ENCODE measurements around the gene DUSP10. TPM values are rescaled to one million over a fixed set of nuclear protein-coding genes. Genes with fewer than 3 reads are reported as not detected.
A peak's percentile ranks its signal among the peaks of the same experiment; 100 is the strongest.

Gene DUSP10
- total and polyA plus RNA-seq, 8 donors = 1.0 to 50.0 (median 3.0) TPM

GRCh38 chr1:221740993-221741702 is 741 bp downstream of the DUSP10 start:
- Histone ChIP-seq H3K27ac (peak overlapping the region; percentile 85 to 100 (median 98)), H3K27me3 (no peaks in the 10 kb centered on the region), H3K9me3 (no peaks in the 10 kb centered on the region), H3K36me3 (peaks cover 0 to 15% (median 0%) of the 10 kb centered on the region in 4 donors), H3K4me3 (peak overlapping the region; percentile 62 to 75 (median 71)), H3K4me1 (peaks cover 4 to 50% (median 30%) of the 10 kb centered on the region in 4 donors)
- TF ChIP-seq POLR2A (IDR thresholded peaks at IDR 0.05) (no peak), CTCF (IDR thresholded peaks at IDR 0.05) (no peak), POLR2AphosphoS5 (IDR thresholded peaks at IDR 0.05) (no peak), EP300 (IDR thresholded peaks at IDR 0.05) (no peak)
- DNase-seq = peak in 1 of 2 donors; percentile 65
- intact Hi-C loops (cut with DNase I; ENCODE audit: low total_unique reads) = no loop called here
- WGBS, 5 donors = 0 to 1% (median 1%) methylated on average over 36 of the region's 36 CpGs

- Histone ChIP-seq H3K27ac (peak overlapping the region in 4 of 5 donors; percentile 96 to 100 (median 98)), H3K36me3 (peaks cover 0 to 15% (median 0%) of the 10 kb centered on the region in 4 donors), H3K4me3 (peak overlapping the region; percentile 62 to 75 (median 71)), H3K9me3 (no peaks in the 10 kb centered on the region), H3K4me1 (peaks cover 4 to 56% (median 30%) of the 10 kb centered on the region in 4 donors), H3K27me3 (no peaks in the 10 kb centered on the region)
- WGBS, 5 donors = 20 to 25% (median 22%) methylated on average over 11 of the region's 11 CpGs
- TF ChIP-seq CTCF (IDR thresholded peaks at IDR 0.05) = no peak
- TF ChIP-seq EP300 (IDR thresholded peaks at IDR 0.05) = no peak
- intact Hi-C loops (cut with DNase I; ENCODE audit: low total_unique reads) = no loop called here
- no peak for DNase-seq
These were observed 1.4 kb downstream of the DUSP10 start for GRCh38 chr1:221740369-221740992.

GRCh38 chr1:221739677-221740025 is 2.2 kb downstream of the DUSP10 start:
- intact Hi-C loops (cut with DNase I; ENCODE audit: low total_unique reads) = no loop called here
- DNase-seq = no peak

More at GRCh38 chr1:221739677-221740025, 2.2 kb downstream of the DUSP10 start:
- H3K4me3 ChIP-seq = peak overlapping the region in 2 of 4 donors; percentile 62 to 75
- WGBS, 5 donors = 91 to 96% (median 94%) methylated on average over 6 of the region's 6 CpGs
- H3K9me3 ChIP-seq = no peaks in the 10 kb centered on the region
- H3K36me3 ChIP-seq = peaks cover 0 to 15% (median 0%) of the 10 kb centered on the region in 4 donors
- H3K27me3 ChIP-seq = no peaks in the 10 kb centered on the region
- TF ChIP-seq POLR2A (IDR thresholded peaks at IDR 0.05) (no peak), EP300 (IDR thresholded peaks at IDR 0.05) (no peak), POLR2AphosphoS5 (IDR thresholded peaks at IDR 0.05) (no peak), CTCF (IDR thresholded peaks at IDR 0.05) (no peak)
- H3K4me1 ChIP-seq = peaks cover 4 to 62% (median 33%) of the 10 kb centered on the region in 4 donors
- H3K27ac ChIP-seq = no peak overlapping the region

Data from stomach (tissue), 9 donors.